Ovary (tissue), 9 donors: ENCODE data around the gene HS6ST2. TPM values are rescaled to one million over a fixed set of nuclear protein-coding genes. Genes with fewer than 3 reads are reported as not detected.

ENCODE experiments used
- DNase-seq, 5 donors: peaks; one replicate each; pipeline ENCODE4 v3.0.0-alpha.2; 2019 to 2020
- H3K27ac ChIP-seq, 2 donors: fragments of 200-600 bp; one replicate each; pipeline versions ENCODE4 v1.5.1 to v1.8.0; 2019 to 2022
- H3K27me3 ChIP-seq: fragments of 200-600 bp; one replicate; pipeline ENCODE4 v1.8.0; 2022
- H3K36me3 ChIP-seq: fragments of 200-600 bp; sonication (generic); one replicate; pipeline ENCODE4 v1.5.1; 2019
- H3K4me1 ChIP-seq: one replicate; pipeline ENCODE4 v1.8.1; 2013; ENCODE audit warnings: mild to moderate bottlenecking, moderate library complexity; ENCODE audit not compliant: insufficient read depth
- H3K4me3 ChIP-seq: fragments of 200-600 bp; sonication (generic); one replicate; pipeline ENCODE4 v1.5.1; 2017
- H3K9me3 ChIP-seq, 2 donors: fragments of 200-600 bp in 1 of 2; sonication (generic) in 1 of 2; one replicate each; pipeline versions ENCODE4 v1.5.1 to v1.8.1; 2013 to 2019; ENCODE audit warnings: mild to moderate bottlenecking in 1 of 2, moderate library complexity in 1 of 2
- EP300 ChIP-seq: sonication (generic); formaldehyde crosslinking; IDR thresholded peaks from one replicate; pipeline ENCODE4 v1.6.1; 2017; ENCODE audit warnings: antibody characterized with exemption
- POLR2A ChIP-seq: fragments of 450-650 bp; IDR thresholded peaks from one replicate; pipeline ENCODE4 v1.6.1; 2017; ENCODE audit warnings: antibody characterized with exemption, mild to moderate bottlenecking, moderate library complexity
- WGBS, 3 donors: extraction: QIAGEN DNeasy Blood & Tissue Kit in 1 of 3; methylation state at CpG; one replicate each; pipeline versions ENCODE4 v1.1.5 to v1.1.7; 2013 to 2017; 5-methylcytosine and 5-hydroxymethylcytosine counted together
- intact Hi-C, 4 donors: fragments of 100-400 bp; cut with DNase I; formaldehyde crosslinking; loops; one replicate each; pipeline versions ENCODE4 v1.11.0 to v1.15.1; 2022 to 2023
- polyA plus RNA-seq, 2 donors: library from polyadenylated mRNA; stranded (reverse); fragments of 200-250 nt in 1 of 2; fragments of 350-450 nt in 1 of 2; fragmentation: Illumina TruSeq in 1 of 2; extraction: RNeasy Lipid Tissue Mini Kit (QIAGEN cat#74804) in 1 of 2; gene quantifications; one replicate each; pipeline ENCODE4 v1.2.3, GENCODE V29; 2013 to 2014
- total RNA-seq, 7 donors: library from RNA; depleted of rRNA in 2 of 7; stranded (reverse); fragments of >200 nt in 2 of 7; fragmentation: NEBNext Ultra II Directional in 3 of 7; extraction: Animal tissue kit (Norgen Biotek cat#: 25700) in 3 of 7; gene quantifications; one replicate each; pipeline versions ENCODE4 v1.1.0 to v1.2.4, GENCODE V29; 2016 to 2023
- TF ChIP-seq, protein P1 (sequence below), 3 donors: fragments of 450-650 bp in 2 of 3; fragments of 200-600 bp in 1 of 3; IDR thresholded peaks; one replicate each; pipeline versions ENCODE4 v1.5.1 to v1.8.0; 2016 to 2022; ENCODE audit warnings: antibody characterized with exemption in 3 of 3, mild to moderate bottlenecking in 1 of 3
- donor health status: DM: no; HTN: no; CAD: no; lungs with moderate emphysema.
- donor health status: DM: no; HTN: no; CAD: no.
- donor health status: Bipolar disorder and iron deficiency.
- donor health status: DM: yes; HTN: yes; CAD: no.
- donor health status: DM: no; HTN: no; CAD: no.
- donor health status: DM: yes; HTN: yes; CAD: no.

HS6ST2 gene
- total and polyA plus RNA-seq, 9 donors = 5.9 to 29.0 (median 12.9) TPM

GRCh38 chrX:132610536-132610935 lies 347.9 kb downstream of the HS6ST2 start:
- intact Hi-C loops = loop anchor here in 2 of 4 donors (5.0 kb wide), 1 partner anchor 318 kb away; no protein-coding TSS in a partner anchor
- WGBS, 3 donors = 69 to 81% (median 75%) methylated on average over 4 of the region's 4 CpGs
- Histone ChIP-seq H3K27ac (no peak overlapping the region), H3K36me3 (no peaks in the 10 kb centered on the region), H3K4me3 (no peak overlapping the region), H3K4me1 (no peaks in the 10 kb centered on the region), H3K9me3 (no peaks in the 10 kb centered on the region), H3K27me3 (no peaks in the 10 kb centered on the region)
- TF ChIP-seq EP300 (no peak), POLR2A (no peak)
- TF ChIP-seq, protein P1, sequence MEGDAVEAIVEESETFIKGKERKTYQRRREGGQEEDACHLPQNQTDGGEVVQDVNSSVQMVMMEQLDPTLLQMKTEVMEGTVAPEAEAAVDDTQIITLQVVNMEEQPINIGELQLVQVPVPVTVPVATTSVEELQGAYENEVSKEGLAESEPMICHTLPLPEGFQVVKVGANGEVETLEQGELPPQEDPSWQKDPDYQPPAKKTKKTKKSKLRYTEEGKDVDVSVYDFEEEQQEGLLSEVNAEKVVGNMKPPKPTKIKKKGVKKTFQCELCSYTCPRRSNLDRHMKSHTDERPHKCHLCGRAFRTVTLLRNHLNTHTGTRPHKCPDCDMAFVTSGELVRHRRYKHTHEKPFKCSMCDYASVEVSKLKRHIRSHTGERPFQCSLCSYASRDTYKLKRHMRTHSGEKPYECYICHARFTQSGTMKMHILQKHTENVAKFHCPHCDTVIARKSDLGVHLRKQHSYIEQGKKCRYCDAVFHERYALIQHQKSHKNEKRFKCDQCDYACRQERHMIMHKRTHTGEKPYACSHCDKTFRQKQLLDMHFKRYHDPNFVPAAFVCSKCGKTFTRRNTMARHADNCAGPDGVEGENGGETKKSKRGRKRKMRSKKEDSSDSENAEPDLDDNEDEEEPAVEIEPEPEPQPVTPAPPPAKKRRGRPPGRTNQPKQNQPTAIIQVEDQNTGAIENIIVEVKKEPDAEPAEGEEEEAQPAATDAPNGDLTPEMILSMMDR (IDR thresholded peaks at IDR 0.05) = no peak
- no peak for DNase-seq

DNA sequence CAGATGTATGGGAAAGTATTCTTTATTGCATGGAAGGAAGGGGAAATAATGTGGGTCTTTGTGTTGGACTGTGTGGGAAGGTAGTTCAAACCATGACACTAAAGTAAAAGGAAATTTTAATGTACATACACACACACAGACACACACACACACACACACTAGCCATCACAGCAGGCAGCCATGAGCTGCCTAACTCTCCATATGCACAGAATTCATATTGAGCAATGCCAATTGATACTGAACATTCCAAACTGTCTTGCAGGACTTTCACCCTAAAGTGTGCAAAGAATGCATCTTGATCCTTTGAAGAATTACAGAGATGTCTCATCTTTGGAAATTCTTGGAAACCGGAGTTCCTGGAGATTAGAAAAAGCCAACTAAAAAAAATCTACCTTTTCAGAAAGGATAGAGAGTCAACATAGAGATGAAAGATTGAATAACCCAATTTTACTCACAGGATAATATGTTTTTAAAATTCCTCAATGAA lies 349.0 kb downstream of the HS6ST2 start:
- WGBS, 3 donors = 39 to 58% (median 53%) methylated on average over 1 of the region's 1 CpG

GRCh38 chrX:132603700-132604286 lies 354.6 kb downstream of the HS6ST2 start:
- no peak for DNase-seq
- no peak for TF ChIP-seq POLR2A
- TF ChIP-seq, protein P1 (IDR thresholded peaks at IDR 0.05) = no peak
- no peak for TF ChIP-seq EP300
- no peaks in the 10 kb centered on the region for H3K4me1 ChIP-seq
- H3K4me3 ChIP-seq = no peak overlapping the region
- intact Hi-C loops = no loop called here
- 57 to 59% (median 58%) methylated on average over 6 of the region's 6 CpGs for WGBS, 3 donors
- no peaks in the 10 kb centered on the region for H3K9me3 ChIP-seq
- no peaks in the 10 kb centered on the region for H3K36me3 ChIP-seq
- no peaks in the 10 kb centered on the region for H3K27me3 ChIP-seq
- H3K27ac ChIP-seq = no peak overlapping the region

More for the DNA sequence above, 349.0 kb downstream of the HS6ST2 start:
- Histone ChIP-seq H3K27ac (no peak overlapping the region), H3K9me3 (no peaks in the 10 kb centered on the region), H3K36me3 (no peaks in the 10 kb centered on the region), H3K4me1 (no peaks in the 10 kb centered on the region), H3K4me3 (no peak overlapping the region), H3K27me3 (no peaks in the 10 kb centered on the region)
- intact Hi-C loops = no loop called here
- TF ChIP-seq EP300 = no peak
- no peak for TF ChIP-seq POLR2A
- TF ChIP-seq, protein P1 (IDR thresholded peaks at IDR 0.05) = no peak
- DNase-seq = no peak

DNA sequence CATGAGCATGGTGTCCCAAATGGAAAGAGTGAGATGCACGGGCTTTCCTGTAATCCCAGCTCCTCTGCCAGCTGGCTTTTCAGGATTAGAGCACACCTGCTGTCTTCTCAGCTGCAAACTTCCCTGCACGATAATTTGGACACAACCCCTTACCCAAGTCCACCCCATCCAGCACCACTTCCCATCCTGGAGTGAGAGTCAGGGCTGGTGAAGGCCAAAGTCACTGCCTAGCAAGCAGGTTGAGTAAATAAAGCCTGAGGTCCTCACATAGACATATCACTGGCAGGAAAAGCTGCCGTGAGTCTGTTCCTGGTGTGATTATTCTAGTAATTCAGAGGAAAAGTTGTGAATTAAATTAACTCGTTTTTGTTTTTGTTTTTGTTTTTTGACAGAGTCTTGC lies 355.7 kb downstream of the HS6ST2 start:
- H3K27ac ChIP-seq = no peak overlapping the region
- 52 to 64% (median 61%) methylated on average over 4 of the region's 4 CpGs for WGBS, 3 donors
- intact Hi-C loops = no loop called here
- H3K36me3 ChIP-seq = no peaks in the 10 kb centered on the region
- TF ChIP-seq, protein P1 (IDR thresholded peaks at IDR 0.05) = no peak
- TF ChIP-seq EP300 (no peak), POLR2A (no peak)
- no peaks in the 10 kb centered on the region for H3K9me3 ChIP-seq
- no peaks in the 10 kb centered on the region for H3K4me1 ChIP-seq
- DNase-seq = no peak
- no peak overlapping the region for H3K4me3 ChIP-seq
- H3K27me3 ChIP-seq = no peaks in the 10 kb centered on the region
